ENCODE data around the gene FSTL5.

DNA sequence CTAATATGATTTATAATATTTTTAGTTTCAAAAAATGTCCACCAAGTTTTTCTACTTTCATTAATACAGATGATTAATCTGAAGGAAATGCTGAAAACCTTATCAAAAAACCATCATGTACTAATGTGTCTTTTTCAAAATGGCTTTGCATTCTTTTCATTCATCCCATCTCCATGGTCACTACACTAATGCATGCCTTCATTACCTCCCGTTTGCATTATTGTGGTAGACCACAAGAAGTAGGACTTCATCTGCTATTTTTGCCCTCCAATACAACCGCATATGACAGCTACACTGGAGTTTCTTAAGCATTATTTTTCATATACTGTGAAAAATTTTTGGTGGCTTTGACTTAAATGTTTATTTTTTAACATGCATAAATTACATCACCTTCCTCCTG lies 37.9 kb upstream of the FSTL5 start:
- TF ChIP-seq, protein P1, sequence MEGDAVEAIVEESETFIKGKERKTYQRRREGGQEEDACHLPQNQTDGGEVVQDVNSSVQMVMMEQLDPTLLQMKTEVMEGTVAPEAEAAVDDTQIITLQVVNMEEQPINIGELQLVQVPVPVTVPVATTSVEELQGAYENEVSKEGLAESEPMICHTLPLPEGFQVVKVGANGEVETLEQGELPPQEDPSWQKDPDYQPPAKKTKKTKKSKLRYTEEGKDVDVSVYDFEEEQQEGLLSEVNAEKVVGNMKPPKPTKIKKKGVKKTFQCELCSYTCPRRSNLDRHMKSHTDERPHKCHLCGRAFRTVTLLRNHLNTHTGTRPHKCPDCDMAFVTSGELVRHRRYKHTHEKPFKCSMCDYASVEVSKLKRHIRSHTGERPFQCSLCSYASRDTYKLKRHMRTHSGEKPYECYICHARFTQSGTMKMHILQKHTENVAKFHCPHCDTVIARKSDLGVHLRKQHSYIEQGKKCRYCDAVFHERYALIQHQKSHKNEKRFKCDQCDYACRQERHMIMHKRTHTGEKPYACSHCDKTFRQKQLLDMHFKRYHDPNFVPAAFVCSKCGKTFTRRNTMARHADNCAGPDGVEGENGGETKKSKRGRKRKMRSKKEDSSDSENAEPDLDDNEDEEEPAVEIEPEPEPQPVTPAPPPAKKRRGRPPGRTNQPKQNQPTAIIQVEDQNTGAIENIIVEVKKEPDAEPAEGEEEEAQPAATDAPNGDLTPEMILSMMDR (conservative IDR thresholded peaks at IDR 0.05): no peak
- TF ChIP-seq EZH2 (IDR thresholded peaks at IDR 0.05; ENCODE audit: low read depth): no peak
